Natural killer cell (primary cell): ENCODE measurements around the gene CA7. TPM values are rescaled to one million over a fixed set of nuclear protein-coding genes. Genes with fewer than 3 reads are reported as not detected.

Experiments used
- ATAC-seq, 3 donors: fragments of 150-1000 bp in 2 of 3; fragments of 200-7000 bp in 1 of 3; cut with Tn5 transposase; 1 replicate in 1 of 3; 2 replicates in 2 of 3; pipeline ENCODE4 v1.10.0; 2021; ENCODE audit warnings: mild to moderate bottlenecking in 2 of 3, moderate library complexity in 2 of 3
- DNase-seq, 2 donors: peaks; one replicate each; pipeline versions ENCODE4 v3.0.0 to v3.0.0-alpha.2; 2013 to 2021; ENCODE audit warnings: mixed read lengths in 1 of 2
- H3K27ac ChIP-seq: one replicate; pipeline ENCODE4 v1.5.1; 2013; ENCODE audit warnings: mild to moderate bottlenecking, low read length
- H3K27me3 ChIP-seq: one replicate; pipeline ENCODE4 v1.6.1; 2013; ENCODE audit warnings: low read length; ENCODE audit not compliant: control insufficient read depth, insufficient read depth
- H3K36me3 ChIP-seq: one replicate; pipeline ENCODE4 v1.6.1; 2013; ENCODE audit warnings: low read length; ENCODE audit not compliant: control insufficient read depth, insufficient read depth
- H3K4me1 ChIP-seq: one replicate; pipeline ENCODE4 v1.6.1; 2013; ENCODE audit warnings: low read length; ENCODE audit not compliant: control insufficient read depth, insufficient read depth
- H3K4me3 ChIP-seq: one replicate; pipeline ENCODE4 v1.5.1; 2013; ENCODE audit warnings: low read length
- H3K9me3 ChIP-seq: one replicate; pipeline ENCODE4 v1.6.1; 2013; ENCODE audit warnings: low read length; ENCODE audit not compliant: control insufficient read depth, insufficient read depth
- H3K27ac Mint-ChIP-seq, 2 donors: one replicate each; pipeline ENCODE4 v1.8.0; 2022; ENCODE audit warnings: mild to moderate bottlenecking in 2 of 2, mixed read lengths in 2 of 2, moderate library complexity in 1 of 2
- H3K27me3 Mint-ChIP-seq, 2 donors: one replicate each; pipeline ENCODE4 v1.8.0; 2022; ENCODE audit warnings: low read depth in 2 of 2, mixed read lengths in 2 of 2
- H3K36me3 Mint-ChIP-seq: one replicate; pipeline ENCODE4 v1.8.0; 2022; ENCODE audit warnings: mixed read lengths
- H3K4me1 Mint-ChIP-seq, 2 donors: one replicate each; pipeline ENCODE4 v1.8.0; 2022; ENCODE audit warnings: mixed read lengths in 2 of 2
- H3K4me3 Mint-ChIP-seq: one replicate; pipeline ENCODE4 v1.8.0; 2022; ENCODE audit warnings: mild to moderate bottlenecking, moderate library complexity, mixed read lengths
- H3K9me3 Mint-ChIP-seq, 2 donors: one replicate each; pipeline ENCODE4 v1.8.0; 2022; ENCODE audit warnings: mixed read lengths in 2 of 2
- CTCF ChIP-seq: fragments of 200-600 bp; IDR thresholded peaks from one replicate; pipeline ENCODE4 v1.8.0; 2022; ENCODE audit warnings: antibody characterized with exemption
- WGBS: methylation state at CpG from one replicate; pipeline ENCODE4 v1.1.7; 2013; ENCODE audit warnings: missing lambda C conversion rate; ENCODE audit not compliant: insufficient coverage; 5-methylcytosine and 5-hydroxymethylcytosine counted together
- intact Hi-C: fragments of 100-400 bp; cut with micrococcal nuclease; formaldehyde crosslinking; loops from one replicate; pipeline ENCODE4 v1.14.2; 2022
- total RNA-seq, 4 donors: library from RNA; stranded (reverse); fragments of 120-200 nt in 1 of 4; gene quantifications; one replicate each; pipeline versions ENCODE4 v1.2.3 to v1.2.4, GENCODE V29; 2013 to 2022

Gene CA7
- total RNA-seq, 3 donors from 2014 or later (not counting 1 experiment from before 2014, with no cell fraction given) = not detected

- H3K4me1 ChIP-seq = peaks cover 2% of the 10 kb centered on the region
- no peaks in the 10 kb centered on the region for H3K27me3 ChIP-seq
- peaks cover 0 to 10% of the 10 kb centered on the region in 2 donors for H3K4me1 Mint-ChIP-seq
- no peaks in the 10 kb centered on the region for H3K9me3 Mint-ChIP-seq
- intact Hi-C loops = no loop called here
- DNase-seq = no peak
- H3K36me3 ChIP-seq = no peaks in the 10 kb centered on the region
- WGBS = 67% methylated on average over 8 of the region's 9 CpGs
- no peak overlapping the region for H3K4me3 ChIP-seq
- no peak overlapping the region for H3K4me3 Mint-ChIP-seq
- no peaks in the 10 kb centered on the region for H3K27me3 Mint-ChIP-seq
- TF ChIP-seq CTCF = no peak
- H3K27ac Mint-ChIP-seq = no peak overlapping the region
- H3K9me3 ChIP-seq = no peaks in the 10 kb centered on the region
- no peak for ATAC-seq
- no peak overlapping the region for H3K27ac ChIP-seq
- no peaks in the 10 kb centered on the region for H3K36me3 Mint-ChIP-seq
These were observed 55.9 kb downstream of the CA7 start for GRCh38 chr16:66899945-66900710.

GRCh38 chr16:66900721-66901441 is 56.7 kb downstream of the CA7 start:
- no peak for TF ChIP-seq CTCF
- no peaks in the 10 kb centered on the region for H3K27me3 ChIP-seq
- Mint-ChIP-seq H3K4me3 (no peak overlapping the region), H3K9me3 (no peaks in the 10 kb centered on the region), H3K36me3 (no peaks in the 10 kb centered on the region), H3K27ac (no peak overlapping the region), H3K27me3 (no peaks in the 10 kb centered on the region), H3K4me1 (peaks cover 0 to 4% of the 10 kb centered on the region in 2 donors)
- 79% methylated on average over 7 of the region's 7 CpGs for WGBS
- DNase-seq = no peak
- intact Hi-C loops = no loop called here
- H3K4me1 ChIP-seq = no peaks in the 10 kb centered on the region
- no peak overlapping the region for H3K4me3 ChIP-seq
- ATAC-seq = no peak
- H3K36me3 ChIP-seq = no peaks in the 10 kb centered on the region
- H3K9me3 ChIP-seq = no peaks in the 10 kb centered on the region
- H3K27ac ChIP-seq = no peak overlapping the region

GRCh38 chr16:66901626-66902025 is 57.4 kb downstream of the CA7 start:
- ATAC-seq = no peak
- no peak overlapping the region for H3K4me3 ChIP-seq
- WGBS = 88% methylated on average over 10 of the region's 10 CpGs
- no peaks in the 10 kb centered on the region for H3K9me3 ChIP-seq
- H3K36me3 ChIP-seq = no peaks in the 10 kb centered on the region
- no peaks in the 10 kb centered on the region for H3K4me1 ChIP-seq
- H3K27ac ChIP-seq = no peak overlapping the region
- Mint-ChIP-seq H3K4me1 (peaks cover 0 to 8% of the 10 kb centered on the region in 2 donors), H3K9me3 (no peaks in the 10 kb centered on the region), H3K4me3 (no peak overlapping the region), H3K27ac (peak overlapping the region in 1 of 2 donors; percentile 65), H3K27me3 (no peaks in the 10 kb centered on the region), H3K36me3 (no peaks in the 10 kb centered on the region)
- TF ChIP-seq CTCF = no peak
- DNase-seq = no peak
- H3K27me3 ChIP-seq = no peaks in the 10 kb centered on the region
- intact Hi-C loops = no loop called here
